GM12892 (cell line): Measurements from ENCODE around the gene DNAJC11.
"Not testable (repeated sequence)": the region's sequence is repeated elsewhere in the genome, so short reads cannot be mapped to it uniquely, and the experiment has no call there.

Experiments
- DNase-seq: peaks from one replicate; pipeline ENCODE4 v3.0.0; 2011; ENCODE audit not compliant: insufficient read length
- FAIRE-seq: peaks from 2 replicates; lab custom pipeline; 2011; peaks lifted over from hg19 to GRCh38; lab: Jason Lieb, UNC
- POLR2A ChIP-seq: IDR thresholded peaks from 2 replicates; pipeline ENCODE4 v1.6.1; 2011; ENCODE audit warnings: low read depth, low read length, control low read depth
- POLR2AphosphoS5 ChIP-seq: IDR thresholded peaks from 2 replicates; pipeline ENCODE4 v1.6.1; 2011; ENCODE audit warnings: low read depth, low read length, control low read depth
- TAF1 ChIP-seq: IDR thresholded peaks from 2 replicates; pipeline ENCODE4 v1.6.1; 2011; ENCODE audit warnings: low read depth, mild to moderate bottlenecking, control low read depth, low read length, borderline replicate concordance

DNAJC11 gene

GRCh38 chr1:6690186-6690585, 11.4 kb downstream of the DNAJC11 start:
- FAIRE-seq (no peak), DNase-seq (no peak)
- TF ChIP-seq TAF1 (no peak), POLR2AphosphoS5 (no peak)

- FAIRE-seq (no peak), DNase-seq (no peak)
- TF ChIP-seq TAF1 = no peak
- no peak for TF ChIP-seq POLR2AphosphoS5
These were observed 12.9 kb downstream of the DNAJC11 start for GRCh38 chr1:6688757-6689156.

GRCh38 chr1:6688001-6688400, 13.6 kb downstream of the DNAJC11 start:
- no peak for FAIRE-seq
- no peak for DNase-seq
- TF ChIP-seq POLR2AphosphoS5 (no peak), TAF1 (no peak), POLR2A (no peak)

GRCh38 chr1:6686294-6686693, 15.3 kb downstream of the DNAJC11 start:
- TF ChIP-seq POLR2AphosphoS5 = no peak
- DNase-seq (no peak), FAIRE-seq (no peak)

- FAIRE-seq = no peak
- TF ChIP-seq POLR2A (no peak), TAF1 (no peak), POLR2AphosphoS5 (no peak)
- no peak for DNase-seq
These were observed 16.2 kb downstream of the DNAJC11 start for GRCh38 chr1:6685381-6685780.

- FAIRE-seq = no peak
- TF ChIP-seq POLR2AphosphoS5 (no peak), TAF1 (no peak), POLR2A (no peak)
- DNase-seq = no peak
These were observed 18.2 kb downstream of the DNAJC11 start for GRCh38 chr1:6683434-6683833.

GRCh38 chr1:6675941-6676340, 25.7 kb downstream of the DNAJC11 start:
- DNase-seq = no peak
- TF ChIP-seq POLR2AphosphoS5 (no peak), POLR2A (no peak), TAF1 (no peak)
- FAIRE-seq = no peak

GRCh38 chr1:6674771-6675170, 26.8 kb downstream of the DNAJC11 start:
- FAIRE-seq (no peak), DNase-seq (no peak)
- TF ChIP-seq TAF1 (no peak), POLR2A (no peak), POLR2AphosphoS5 (no peak)

- FAIRE-seq (no peak), DNase-seq (no peak)
- no peak for TF ChIP-seq POLR2A
- TF ChIP-seq POLR2AphosphoS5 = no peak
- TF ChIP-seq TAF1 = no peak
These were observed 27.7 kb downstream of the DNAJC11 start for GRCh38 chr1:6673816-6674398.

GRCh38 chr1:6672558-6672957, 29.1 kb downstream of the DNAJC11 start:
- no peak for TF ChIP-seq POLR2AphosphoS5
- no peak for TF ChIP-seq TAF1
- no peak for TF ChIP-seq POLR2A
- DNase-seq (no peak), FAIRE-seq (no peak)

GRCh38 chr1:6668503-6668902, 33.1 kb downstream of the DNAJC11 start:
- no peak for TF ChIP-seq POLR2AphosphoS5
- DNase-seq = no peak
- FAIRE-seq = no peak

GRCh38 chr1:6667139-6667538, 34.5 kb downstream of the DNAJC11 start:
- FAIRE-seq = no peak
- no peak for TF ChIP-seq TAF1
- no peak for TF ChIP-seq POLR2AphosphoS5
- no peak for TF ChIP-seq POLR2A

GRCh38 chr1:6666696-6667095, 34.9 kb downstream of the DNAJC11 start:
- TF ChIP-seq POLR2AphosphoS5 (no peak), POLR2A (no peak), TAF1 (no peak)
- DNase-seq (no peak), FAIRE-seq (no peak)

More at GRCh38 chr1:6667139-6667538, 34.5 kb downstream of the DNAJC11 start:
- no peak for DNase-seq

- not testable (repeated sequence) for DNase-seq, FAIRE-seq
These were observed 39.1 kb downstream of the DNAJC11 start for GRCh38 chr1:6662468-6662867.
